K562 (cell line): ENCODE results near the gene RHNO1. TPM values are rescaled to one million over a fixed set of nuclear protein-coding genes. Genes with fewer than 3 reads are reported as not detected.

ENCODE experiments used
- BRCA1 ChIP-seq, 2 experiments: fragments of 450-650 bp in 1 of 2; sonication (generic) in 1 of 2; formaldehyde crosslinking in 1 of 2; IDR thresholded peaks; 2 replicates each; pipeline versions ENCODE4 v1.5.0 to v1.6.1; 2017 to 2020; ENCODE audit warnings: mild to moderate bottlenecking in 1 of 2, missing genetic modification reagents in 1 of 2
- CHD1 ChIP-seq: fragments of 200-600 bp; sonication (generic); IDR thresholded peaks from one replicate; pipeline ENCODE4 v1.6.1; 2012; ENCODE audit warnings: mild to moderate bottlenecking, moderate library complexity, low read length, inconsistent platforms
- CREB3 ChIP-seq: fragments of 450-650 bp; conservative IDR thresholded peaks from 2 replicates; pipeline ENCODE4 v1.6.1; 2016; ENCODE audit warnings: missing genetic modification characterization, low read depth, mild to moderate bottlenecking, missing compliant biosample characterization, moderate library complexity
- ELF1 ChIP-seq: fragments of 200-800 bp; sonication (Bioruptor generic); IDR thresholded peaks from 2 replicates; pipeline ENCODE4 v1.6.1; 2016; ENCODE audit warnings: missing genetic modification characterization, missing compliant biosample characterization
- FUS ChIP-seq: fragments of 200-400 bp; formaldehyde crosslinking; optimal IDR thresholded peaks from 2 replicates; pipeline ENCODE3; 2017; ENCODE audit warnings: low read depth, low read length
- GATAD2A ChIP-seq: fragments of 450-650 bp; IDR thresholded peaks from 2 replicates; pipeline ENCODE4 v1.6.1; 2017
- MAFF ChIP-seq: IDR thresholded peaks from 2 replicates; pipeline ENCODE4 v1.6.1; 2012; ENCODE audit warnings: low read length, improper control_type of control experiment
- MBD1 ChIP-seq: fragments of 250-450 bp; sonication (Bioruptor Pico); IDR thresholded peaks from 2 replicates; pipeline ENCODE4 v1.8.0; 2022; ENCODE audit warnings: inconsistent platforms
- MITF ChIP-seq: IDR thresholded peaks from 2 replicates; pipeline ENCODE4 v1.6.1; 2014; ENCODE audit warnings: antibody characterized with exemption
- NCOA6 ChIP-seq: fragments of 450-650 bp; IDR thresholded peaks from 2 replicates; pipeline ENCODE4 v1.6.1; 2017; ENCODE audit warnings: mild to moderate bottlenecking
- POLR2AphosphoS5 ChIP-seq: IDR thresholded peaks from 2 replicates; pipeline ENCODE4 v1.6.1; 2011; ENCODE audit warnings: mild to moderate bottlenecking, low read depth, low read length, moderate library complexity; ENCODE audit not compliant: control insufficient read depth, insufficient read depth
- POLR2G ChIP-seq: fragments of 200-400 bp; formaldehyde crosslinking; IDR thresholded peaks from 2 replicates; pipeline ENCODE4 v1.6.1; 2017; ENCODE audit warnings: low read depth, mild to moderate bottlenecking, antibody characterized with exemption, low read length, moderate library complexity
- SAP30 ChIP-seq: fragments of 200-600 bp; sonication (generic); IDR thresholded peaks from 2 replicates; pipeline ENCODE4 v1.6.1; 2012; ENCODE audit warnings: borderline replicate concordance, low read depth, mild to moderate bottlenecking, moderate library complexity, low read length, control low read depth, inconsistent platforms; ENCODE audit not compliant: insufficient read depth, poor library complexity, severe bottlenecking
- SMARCA5 ChIP-seq: fragments of 450-650 bp; IDR thresholded peaks from 2 replicates; pipeline ENCODE4 v1.6.1; 2016
- WHSC1 ChIP-seq: IDR thresholded peaks from one replicate; pipeline ENCODE4 v1.6.1; 2012; ENCODE audit warnings: low read length, control low read depth, inconsistent platforms
- ZFP36 ChIP-seq: fragments of 150-350 bp; IDR thresholded peaks from 2 replicates; pipeline ENCODE4 v1.6.1; 2018; ENCODE audit warnings: low read length, low read depth; ENCODE audit not compliant: partially characterized antibody
- ZNF253 ChIP-seq: fragments of 250-450 bp; sonication (Bioruptor Pico); conservative IDR thresholded peaks from 2 replicates; pipeline ENCODE4 v1.6.1; 2021; ENCODE audit warnings: mild to moderate bottlenecking
- ZNF277 ChIP-seq: fragments of 250-450 bp; sonication (Bioruptor Pico); IDR thresholded peaks from 2 replicates; pipeline ENCODE4 v1.8.0; 2022; ENCODE audit warnings: inconsistent platforms, mild to moderate bottlenecking, moderate library complexity, borderline replicate concordance
- ZNF398 ChIP-seq: fragments of 250-450 bp; sonication (Bioruptor Pico); IDR thresholded peaks from 2 replicates; pipeline ENCODE4 v1.8.0; 2021; ENCODE audit warnings: moderate library complexity, mild to moderate bottlenecking, inconsistent platforms
- polyA plus RNA-seq, 8 experiments: library from polyadenylated mRNA; depleted of rRNA in 4 of 8; stranded (reverse) in 5 of 8; unstranded in 3 of 8; fragments of >200 nt; fragmentation: Nextera tagmentation in 2 of 8; fragmentation: Illumina TruSeq in 1 of 8; extraction: Ambion mirVana in 2 of 8; extraction: Trizol in 1 of 8; gene quantifications; 2 replicates each; pipeline versions ENCODE4 v1.2.1 to v1.2.3, GENCODE V29; 2011 to 2014; ENCODE audit warnings: inconsistent platforms in 1 of 8, missing spikeins in 1 of 8
- total RNA-seq, 7 experiments: library from RNA; depleted of rRNA in 6 of 7; stranded (reverse); fragments of >200 nt in 6 of 7; fragmentation: Illumina TruSeq in 2 of 7; extraction: Trizol in 2 of 7; gene quantifications; 2 replicates each; pipeline versions ENCODE4 v1.2.1 to v1.2.3, GENCODE V29; 2011 to 2021; ENCODE audit warnings: low replicate concordance in 1 of 7

Gene RHNO1
- total and polyA plus RNA-seq, 9 of the 15 experiments (the other 6 are each of a cell fraction or from before 2014, with no cell fraction given): 20.8 to 62.7 (median 28.8) TPM

GRCh38 chr12:2876431-2877046, 484 bp upstream of the RHNO1 start (continued):
- TF ChIP-seq MITF (no peak), WHSC1 (no peak), SMARCA5 (no peak), MAFF (no peak), ELF1 (no peak), CREB3 (tag) (peak; percentile 84), MBD1 (no peak), GATAD2A (no peak), ZNF277 (CRISPR knock-in tag) (no peak), NCOA6 (no peak), SAP30 (peak; percentile 56), POLR2AphosphoS5 (no peak), BRCA1 (IDR thresholded peaks at IDR 0.05) (no peak), BRCA1 (CRISPR knock-in tag; IDR thresholded peaks at IDR 0.05) (no peak), ZFP36 (no peak), CHD1 (no peak), FUS (no peak), POLR2G (peak; percentile 83), ZNF398 (CRISPR knock-in tag) (no peak), ZNF253 (CRISPR knock-in tag) (no peak)
